ENCODE results near the gene ICOS. TPM values are rescaled to one million over a fixed set of nuclear protein-coding genes. Genes with fewer than 3 reads are reported as not detected.

The ICOS gene
- total and polyA plus RNA-seq, 9 of the 15 experiments (the other 6 are each of a cell fraction or from before 2014, with no cell fraction given) = not detected

- POLR2A ChIA-PET = no interaction called here
- intact Hi-C loops (cut with micrococcal nuclease) = no loop called here
- CTCF ChIA-PET (ENCODE audit: low intra/inter-chr PET ratio) = no interaction called here
These were observed 14.9 kb downstream of the ICOS start for GRCh38 chr2:203951366-203951902.

GRCh38 chr2:203959265-203959664, 22.7 kb downstream of the ICOS start:
- Histone ChIP-seq H3K27ac (ENCODE audit: extremely low read depth, low read depth, low read length) (no peak overlapping the region), H3K9me1 (ENCODE audit: control insufficient read depth, insufficient read depth, low read length) (no peaks in the 10 kb centered on the region), H3K79me2 (ENCODE audit: control insufficient read depth, insufficient read depth, low read length) (no peaks in the 10 kb centered on the region), H4K20me1 (replicated peaks; ENCODE audit: control insufficient read depth, insufficient read depth, low read length) (no peaks in the 10 kb centered on the region), H3K9ac (ENCODE audit: insufficient read depth in 1 of 2, low read depth in 2 of 2, low read length in 2 of 2) (no peak overlapping the region), H3K4me2 (ENCODE audit: insufficient read depth, low read length) (no peak overlapping the region), H2AFZ (ENCODE audit: low read depth, low read length) (no peak overlapping the region), H3K27me3 (ENCODE audit: control insufficient read depth in 2 of 2, insufficient read depth in 2 of 2, low read length in 2 of 2) (no peaks in the 10 kb centered on the region), H3K36me3 (ENCODE audit: control insufficient read depth, insufficient read depth, low read length) (no peaks in the 10 kb centered on the region), H3K4me1 (replicated peaks in 1 of 2; ENCODE audit: control insufficient read depth in 2 of 2, insufficient read depth in 2 of 2, low read length in 2 of 2) (no peaks in the 10 kb centered on the region), H3K4me3 (no peak overlapping the region), H3K9me3 (replicated peaks; ENCODE audit: control insufficient read depth, insufficient read depth, low read depth, low read length) (no peaks in the 10 kb centered on the region)
- in situ Hi-C loops (cut with MboI) = no loop called here
- 0% methylated on average over 3 of the region's 4 CpGs for WGBS (ENCODE audit: insufficient coverage, low coverage, missing lambda C conversion rate)
- intact Hi-C loops (cut with micrococcal nuclease) = no loop called here
- DNase-seq (ENCODE audit: extremely low read depth in 1 of 4, low spot score in 3 of 4) (no peak), ATAC-seq (no peak), FAIRE-seq (no peak)
- no TSS peak for BruUV-seq (replicated peaks)
- ChIA-PET CTCF (ENCODE audit: low intra/inter-chr PET ratio) (no interaction called here), POLR2A (no interaction called here)
- TF ChIP-seq SMAD4 (CRISPR knock-in tag; conservative IDR thresholded peaks at IDR 0.05) = no peak
- TF ChIP-seq PATZ1 (CRISPR knock-in tag; IDR thresholded peaks at IDR 0.05; ENCODE audit: borderline replicate concordance) = no peak
- TF ChIP-seq BACH1 (tag; IDR thresholded peaks at IDR 0.05) = no peak
- TF ChIP-seq PKNOX1 (IDR thresholded peaks at IDR 0.05) = no peak
- TF ChIP-seq SRF (CRISPR knock-in tag; IDR thresholded peaks at IDR 0.05) = no peak
- no peak for TF ChIP-seq HNRNPUL1 (IDR thresholded peaks at IDR 0.05; ENCODE audit: low read length)
- TF ChIP-seq PHF21A (IDR thresholded peaks at IDR 0.05; ENCODE audit: borderline replicate concordance, low read depth) = no peak
- TF ChIP-seq CHD1 (IDR thresholded peaks at IDR 0.05; ENCODE audit: low read length) = no peak

More at GRCh38 chr2:203951366-203951902, 14.9 kb downstream of the ICOS start:
- no peak overlapping the region for H2AFZ ChIP-seq (ENCODE audit: low read depth, low read length)
- no peaks in the 10 kb centered on the region for H4K20me1 ChIP-seq (replicated peaks; ENCODE audit: control insufficient read depth, insufficient read depth, low read length)
- no peak overlapping the region for H3K4me3 ChIP-seq
- ATAC-seq (no peak), DNase-seq (ENCODE audit: extremely low read depth in 1 of 4, low spot score in 3 of 4) (no peak), FAIRE-seq (no peak)
- in situ Hi-C loops (cut with MboI) = no loop called here
- TF ChIP-seq KLF1 (tag; IDR thresholded peaks at IDR 0.05) = no peak
- no peak for TF ChIP-seq IRF2 (CRISPR knock-in tag; IDR thresholded peaks at IDR 0.05)
- TF ChIP-seq PURB (CRISPR knock-in tag; IDR thresholded peaks at IDR 0.05; ENCODE audit: low read depth) = no peak
- no peak for TF ChIP-seq ARNT (IDR thresholded peaks at IDR 0.05)
- no peak for TF ChIP-seq GATAD2B (IDR thresholded peaks at IDR 0.05; ENCODE audit: borderline replicate concordance)
- no peak for TF ChIP-seq ZNF507 (tag; conservative IDR thresholded peaks at IDR 0.05)
- TF ChIP-seq ZZZ3 (IDR thresholded peaks at IDR 0.05) = no peak
- no peaks in the 10 kb centered on the region for H3K9me1 ChIP-seq (ENCODE audit: control insufficient read depth, insufficient read depth, low read length)
- WGBS (ENCODE audit: insufficient coverage, low coverage, missing lambda C conversion rate) = 2% methylated on average over 9 of the region's 10 CpGs
- BruUV-seq (replicated peaks) = no TSS peak
- H3K9ac ChIP-seq (ENCODE audit: insufficient read depth in 1 of 2, low read depth in 2 of 2, low read length in 2 of 2) = no peak overlapping the region
- no peaks in the 10 kb centered on the region for H3K36me3 ChIP-seq (ENCODE audit: control insufficient read depth, insufficient read depth, low read length)
- H3K27ac ChIP-seq (ENCODE audit: extremely low read depth, low read depth, low read length) = no peak overlapping the region
- no peaks in the 10 kb centered on the region for H3K79me2 ChIP-seq (ENCODE audit: control insufficient read depth, insufficient read depth, low read length)
- no peak overlapping the region for H3K4me2 ChIP-seq (ENCODE audit: insufficient read depth, low read length)
- no peaks in the 10 kb centered on the region for H3K27me3 ChIP-seq (ENCODE audit: control insufficient read depth in 2 of 2, insufficient read depth in 2 of 2, low read length in 2 of 2)
- no peaks in the 10 kb centered on the region for H3K4me1 ChIP-seq (replicated peaks in 1 of 2; ENCODE audit: control insufficient read depth in 2 of 2, insufficient read depth in 2 of 2, low read length in 2 of 2)
- H3K9me3 ChIP-seq (replicated peaks; ENCODE audit: control insufficient read depth, insufficient read depth, low read depth, low read length) = no peaks in the 10 kb centered on the region

Data from K562 (cell line).